Measurements from ENCODE around the gene TFF1.

Gene TFF1

DNA sequence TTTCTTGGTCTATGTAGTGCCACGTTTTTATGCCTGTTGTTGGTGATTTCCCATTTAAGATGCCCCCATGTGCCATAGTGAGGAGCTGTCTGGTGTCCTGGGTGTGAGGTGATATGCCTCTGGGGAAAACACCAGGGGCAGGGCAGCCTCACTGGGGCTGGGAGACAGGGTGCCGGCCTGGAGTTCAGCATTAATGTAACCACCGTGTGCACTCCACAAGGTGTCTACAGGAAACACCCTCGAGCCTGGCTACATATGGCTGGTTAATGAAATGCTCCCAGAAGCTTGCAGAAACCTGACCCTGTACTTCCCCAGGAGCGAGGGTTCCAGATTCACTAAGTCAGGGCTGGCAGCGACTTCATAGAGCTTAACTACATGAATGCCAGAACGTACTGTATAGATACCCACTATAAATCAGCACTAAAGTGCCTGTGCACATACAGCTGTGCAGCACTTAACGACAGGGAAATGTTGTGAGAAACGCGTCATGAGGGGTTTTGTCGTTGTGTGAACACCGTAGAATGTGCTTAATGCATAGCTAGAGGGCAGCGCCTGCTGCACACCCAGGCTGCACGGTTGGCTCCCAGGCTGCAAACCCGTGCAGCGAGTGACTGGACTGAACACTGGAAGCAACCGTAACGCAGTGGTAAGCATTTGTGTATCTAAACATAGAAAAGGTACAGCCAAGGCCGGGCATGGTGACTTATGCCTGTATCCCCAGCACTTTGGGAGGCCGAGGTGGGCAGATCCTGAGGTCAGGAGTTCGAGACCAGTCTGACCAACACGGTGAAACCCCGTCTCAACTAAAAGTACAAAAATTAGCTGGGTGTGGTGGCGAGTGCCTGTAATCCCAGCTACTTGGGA lies 25.9 kb downstream of the TFF1 start:
- no peak for DNase-seq

DNA sequence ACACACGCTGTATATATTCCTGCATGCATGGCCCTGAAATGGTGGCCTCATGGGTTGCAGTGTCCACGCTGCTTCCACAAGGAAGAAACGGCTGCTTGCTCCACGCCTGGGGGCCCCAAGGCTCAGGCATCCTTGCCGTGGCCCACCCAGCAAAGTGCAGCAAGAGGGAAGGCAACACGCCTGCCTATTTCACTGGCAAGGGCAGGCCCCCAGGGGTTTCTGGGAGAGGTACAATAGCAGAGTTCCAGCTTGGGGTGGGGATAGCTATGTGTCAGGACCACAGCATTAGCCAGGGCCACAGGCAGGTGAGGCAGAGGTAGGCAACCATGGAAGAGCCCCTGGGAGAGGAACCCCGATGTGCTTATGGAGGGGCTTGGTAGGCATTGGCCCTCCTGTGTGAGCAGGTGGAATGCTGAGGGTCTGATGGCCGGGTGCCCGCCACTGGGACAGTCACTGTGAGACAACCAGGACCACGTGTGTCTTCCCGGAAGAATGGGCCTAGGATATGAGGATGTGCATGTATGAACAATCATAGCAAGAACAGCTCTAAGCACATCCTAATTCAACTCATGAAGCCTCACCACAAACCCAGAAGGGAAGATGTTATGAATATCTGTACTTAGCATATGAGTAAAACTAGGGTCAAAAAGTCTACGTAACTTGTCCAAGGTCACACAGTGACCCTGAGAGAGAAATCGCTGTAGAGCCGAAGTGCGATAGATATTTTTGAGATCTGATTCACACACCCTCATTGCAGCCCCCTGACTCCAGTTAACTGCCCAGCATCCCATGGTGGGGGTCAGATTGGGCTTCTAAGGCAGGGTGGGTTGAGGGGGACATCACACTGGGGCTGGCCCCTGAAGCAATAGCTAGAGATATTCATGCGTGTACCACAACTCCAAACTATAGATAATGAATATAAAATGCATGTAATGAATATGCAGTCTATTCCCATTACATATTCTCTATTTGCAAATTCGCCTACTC lies 27.3 kb downstream of the TFF1 start:
- DNase-seq = no peak

- DNase-seq = peak; percentile 72
Observed at GRCh38 chr21:42337830-42338728, 28.3 kb downstream of the TFF1 start.

- no peak for DNase-seq
Observed at GRCh38 chr21:42337276-42337675, 29.1 kb downstream of the TFF1 start.

GRCh38 chr21:42336054-42336453 lies 30.3 kb downstream of the TFF1 start:
- no peak for DNase-seq

DNA sequence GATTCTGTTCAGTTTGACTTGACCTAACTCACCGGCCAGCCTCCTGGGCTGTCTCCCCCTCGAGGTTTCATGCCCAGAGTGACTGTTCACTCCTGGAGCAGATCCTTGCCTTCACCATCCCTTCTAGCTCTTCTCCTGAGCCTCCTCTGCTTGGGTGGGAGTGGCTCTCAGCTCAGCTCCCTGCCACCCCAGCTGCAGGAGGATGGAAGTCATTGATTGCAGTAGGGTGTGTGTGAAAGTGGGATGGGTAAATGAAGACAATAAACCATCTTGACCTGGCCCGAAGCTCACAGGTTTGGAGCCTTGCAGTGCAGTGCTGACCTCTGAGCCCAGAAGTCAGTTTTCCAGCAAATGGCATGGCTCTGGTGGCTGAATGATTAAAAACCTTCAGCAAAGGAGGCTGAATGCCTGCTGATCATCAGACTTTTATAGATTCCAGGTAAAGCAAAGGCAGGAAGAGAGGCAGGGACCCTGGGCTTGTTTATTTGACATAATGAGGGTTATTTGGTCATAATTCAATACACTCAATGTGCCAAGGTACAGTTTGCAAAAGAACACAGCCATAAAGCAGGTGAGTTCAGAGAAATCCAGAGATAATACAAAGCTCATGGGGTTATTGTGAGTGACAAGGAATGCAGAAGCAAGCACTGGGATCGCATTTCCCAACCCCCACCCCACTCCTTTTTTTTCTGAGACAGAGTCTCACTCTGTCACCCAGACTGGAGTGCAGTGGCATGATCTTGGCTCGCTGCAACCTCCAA lies 33.6 kb downstream of the TFF1 start:
- DNase-seq = no peak

DNA sequence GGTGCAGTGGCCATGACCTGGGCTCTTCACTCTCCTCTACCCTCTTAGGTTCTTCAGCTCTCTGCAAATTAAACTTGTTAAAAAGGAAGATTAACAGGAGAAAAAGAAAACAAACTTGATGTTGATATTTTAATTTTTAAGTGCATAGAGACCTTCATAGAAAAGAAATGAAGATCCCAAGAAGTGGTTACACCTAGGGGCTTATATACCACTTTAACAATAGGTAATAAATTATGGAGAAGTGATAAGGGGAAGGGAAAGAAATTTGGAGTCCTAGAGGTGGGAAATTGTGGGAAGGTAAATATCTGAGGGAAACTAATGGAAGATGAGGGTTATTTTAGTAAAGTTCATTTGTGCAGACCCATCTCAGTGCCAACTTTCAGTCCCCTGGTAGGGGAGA lies 34.7 kb downstream of the TFF1 start:
- DNase-seq = no peak

DNA sequence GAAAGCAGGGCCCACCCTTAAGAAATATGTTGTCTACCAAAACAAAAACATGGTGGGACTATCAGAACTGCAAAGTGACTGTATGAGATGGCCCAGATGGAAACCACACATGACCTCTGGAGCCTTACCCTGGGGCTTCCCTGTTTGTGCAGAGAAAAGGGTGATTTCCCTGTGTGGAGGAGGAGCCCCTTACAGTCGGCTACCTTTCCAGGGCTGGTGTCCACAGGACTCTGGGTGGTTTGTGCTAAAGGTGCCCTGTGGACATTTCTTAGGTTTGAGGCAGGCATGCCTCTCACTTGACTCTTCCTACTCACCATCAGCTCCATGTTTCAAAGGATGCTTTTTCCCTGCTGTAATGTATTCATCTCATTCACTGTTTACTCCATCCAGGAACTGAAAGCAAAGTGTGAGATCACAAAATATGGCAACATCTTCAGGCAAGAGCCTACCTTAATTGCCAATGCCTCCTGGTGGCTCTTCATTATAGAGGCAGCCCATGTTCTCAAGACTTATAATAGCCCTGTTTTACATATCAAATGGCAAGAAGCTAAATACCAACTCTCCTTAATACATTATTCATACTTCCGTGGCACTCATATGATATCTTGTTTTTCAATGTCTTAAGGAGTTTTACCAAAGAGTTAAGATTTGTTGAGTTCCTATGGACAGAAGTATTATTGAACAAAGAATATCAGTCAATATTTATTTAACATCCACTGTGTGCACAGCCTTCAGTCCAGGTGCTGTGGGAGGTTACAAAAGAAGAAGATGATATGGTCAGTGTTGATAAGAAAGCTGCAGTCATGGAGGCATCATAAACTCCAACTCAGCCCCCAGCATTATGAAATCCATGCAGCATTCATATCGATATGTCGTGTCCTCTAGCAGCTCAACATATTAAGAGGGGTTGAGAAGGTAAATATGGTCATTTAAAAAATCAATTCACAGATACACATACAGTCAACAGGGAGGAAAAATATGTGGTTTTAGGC lies 35.7 kb downstream of the TFF1 start:
- no peak for DNase-seq

DNA sequence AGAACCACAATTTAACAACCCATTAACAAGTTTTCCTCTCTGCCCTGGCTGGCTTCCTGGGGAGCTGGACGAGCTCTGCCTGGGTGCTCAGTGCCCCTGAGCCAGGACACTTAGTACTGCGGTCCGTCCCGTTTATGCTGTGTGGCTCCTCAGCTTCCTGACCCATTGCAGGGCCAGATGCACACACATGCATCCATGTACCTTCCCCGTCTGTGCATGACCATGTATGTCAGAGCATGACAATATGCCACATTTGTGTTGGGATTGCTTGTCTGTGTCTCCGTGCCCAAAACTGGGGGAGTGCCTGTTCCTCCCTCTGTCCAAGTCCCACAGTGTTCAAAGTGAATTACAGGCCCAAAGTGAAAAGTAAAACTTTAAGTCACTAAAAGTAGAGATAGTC lies 41.4 kb downstream of the TFF1 start:
- DNase-seq = no peak

- DNase-seq = no peak
Observed at GRCh38 chr21:42321845-42322244, 44.5 kb downstream of the TFF1 start.

- DNase-seq = no peak
Observed at GRCh38 chr21:42321231-42321630, 45.1 kb downstream of the TFF1 start.

GRCh38 chr21:42320791-42321190 lies 45.5 kb downstream of the TFF1 start:
- DNase-seq = no peak

GRCh38 chr21:42319851-42320572 lies 46.3 kb downstream of the TFF1 start:
- DNase-seq = no peak

GRCh38 chr21:42319376-42319775 lies 47.0 kb downstream of the TFF1 start:
- no peak for DNase-seq

DNA sequence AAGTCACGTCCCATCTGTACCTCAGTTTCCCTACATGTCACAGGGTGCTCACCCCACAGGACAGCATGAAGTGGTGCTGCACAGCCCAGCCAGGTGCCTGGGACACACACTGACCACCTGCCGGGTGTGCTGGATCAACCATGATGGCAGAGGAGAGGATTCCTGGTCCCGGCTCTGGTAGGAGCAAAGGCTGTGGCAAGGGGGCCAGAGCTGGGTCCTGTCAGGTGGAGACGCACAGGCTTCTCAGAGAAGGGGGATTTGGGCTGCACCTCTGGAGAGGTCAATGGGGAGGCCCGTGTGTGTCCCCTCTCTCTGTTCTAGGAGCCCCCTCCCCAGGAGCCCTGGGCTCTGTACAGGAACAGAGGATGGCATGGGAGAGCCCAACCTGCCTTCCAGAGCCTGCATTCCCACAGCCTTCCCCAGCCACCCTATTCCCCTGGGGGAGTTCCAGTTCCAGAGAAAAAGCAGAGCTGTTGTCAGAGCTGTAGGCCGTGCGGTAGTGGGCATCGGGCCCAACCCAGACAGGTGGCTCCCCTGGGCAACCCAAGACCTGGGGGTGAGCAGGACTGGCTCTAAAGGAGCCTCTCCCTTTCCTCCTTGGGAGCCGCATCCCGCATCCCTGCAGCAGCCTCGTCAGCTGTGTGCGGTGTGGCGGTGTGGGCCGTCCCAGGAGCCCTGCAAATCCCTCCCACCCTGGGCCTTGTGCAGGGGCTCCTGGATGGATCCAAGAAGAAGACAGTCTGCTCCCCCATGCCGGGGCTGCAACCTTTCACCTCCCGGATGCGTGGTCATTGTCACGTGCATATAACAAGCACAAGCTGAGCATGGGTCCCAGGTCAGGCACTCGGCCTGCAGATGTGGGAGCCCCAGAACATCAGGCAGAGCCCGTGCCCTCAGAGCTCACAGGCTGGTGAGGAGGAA lies 48.2 kb downstream of the TFF1 start:
- DNase-seq = no peak

DNA sequence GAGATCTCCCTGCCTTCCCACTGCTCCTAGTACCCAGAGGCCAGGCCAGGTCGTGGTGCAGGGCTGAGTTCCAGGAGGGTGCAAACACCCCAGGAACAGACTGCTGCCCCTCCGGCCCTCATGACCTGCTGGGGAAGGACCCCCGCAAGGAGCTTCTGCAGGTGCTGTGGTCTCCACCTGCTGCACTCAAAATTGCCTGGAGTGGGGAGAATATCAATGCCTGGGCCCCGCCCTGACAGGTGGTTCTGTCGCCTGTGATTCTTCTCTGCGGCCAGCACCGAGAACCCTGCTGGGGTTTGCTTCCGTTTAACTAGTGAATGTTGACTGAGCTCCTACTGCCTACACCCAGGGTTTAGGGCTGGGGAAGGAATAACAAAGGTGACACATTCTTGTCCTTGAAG lies 49.0 kb downstream of the TFF1 start:
- peak; percentile 76 for DNase-seq

DNA sequence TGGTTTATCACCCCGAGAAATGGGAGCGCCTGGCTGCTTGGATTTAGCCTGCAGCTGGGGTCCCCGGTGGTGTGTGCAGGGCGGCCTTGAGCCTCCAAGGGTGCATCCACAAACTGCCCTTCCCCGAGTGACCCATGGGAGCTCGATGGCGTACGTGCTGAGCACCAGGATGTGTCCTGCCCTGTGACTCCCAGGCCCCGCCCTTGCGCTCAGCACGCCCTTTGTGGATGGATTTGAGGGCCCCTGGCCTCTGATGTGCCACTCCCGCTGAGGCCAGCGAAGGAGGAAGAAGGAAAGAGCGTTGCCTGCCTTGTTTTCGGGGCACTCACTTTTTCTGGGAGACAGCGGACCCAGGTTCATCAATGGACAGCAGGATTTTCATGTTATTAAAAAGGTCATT lies 49.4 kb downstream of the TFF1 start:
- DNase-seq = no peak

- DNase-seq = peak; percentile 99
Observed at GRCh38 chr21:42315296-42315891, 50.9 kb downstream of the TFF1 start, which contains the start of gene TFF3. Gene TFF3, minus strand, starts transcription at chr21:42315409. Its CDS starts 35 bp downstream, at chr21:42315374.
